CD4-positive, alpha-beta T cell treated with Interleukin-15 for 4 hours (primary cell): ENCODE measurements around the gene CPED1.
"Not testable (repeated sequence)": the region's sequence is repeated elsewhere in the genome, so short reads cannot be mapped to it uniquely, and the experiment has no call there.

Experiments used
- DNase-seq: peaks from one replicate; pipeline ENCODE4 v3.0.0-alpha.2; 2020; ENCODE audit warnings: low spot score

CPED1 gene

DNA sequence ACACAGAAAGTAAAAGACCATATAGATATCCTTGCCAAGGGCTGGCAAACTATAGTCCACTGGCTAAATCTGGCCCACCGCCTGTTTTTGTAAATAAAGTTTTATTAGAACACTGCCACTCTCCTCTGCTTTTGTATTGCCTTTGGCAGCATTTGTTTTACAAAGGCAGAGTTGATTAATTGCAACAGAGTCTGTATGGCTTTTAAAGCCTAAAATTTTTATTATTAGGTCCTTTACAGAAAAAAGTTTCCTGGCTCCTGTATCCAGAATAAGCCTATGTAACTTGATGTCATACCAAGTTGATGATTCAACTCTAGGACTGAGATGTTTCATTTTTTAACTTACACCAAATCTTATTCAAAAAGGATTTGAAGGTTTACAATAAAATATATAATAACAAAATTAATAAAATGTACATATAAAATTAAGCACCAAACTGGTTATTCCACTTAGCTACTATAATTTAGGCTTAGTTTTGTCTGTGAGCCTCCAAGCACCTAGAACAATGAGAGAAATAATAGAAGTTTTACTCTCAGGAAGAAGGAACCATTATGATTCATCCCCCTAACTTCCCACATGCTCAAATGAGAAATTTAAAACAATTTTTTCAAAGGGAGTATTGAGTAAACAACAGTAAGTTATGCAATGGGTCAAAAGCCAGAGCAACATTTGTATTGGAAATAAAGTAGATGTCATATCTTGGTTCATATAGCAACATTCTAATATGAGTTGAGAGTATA, 31.9 kb downstream of the CPED1 start:
- no peak for DNase-seq

DNA sequence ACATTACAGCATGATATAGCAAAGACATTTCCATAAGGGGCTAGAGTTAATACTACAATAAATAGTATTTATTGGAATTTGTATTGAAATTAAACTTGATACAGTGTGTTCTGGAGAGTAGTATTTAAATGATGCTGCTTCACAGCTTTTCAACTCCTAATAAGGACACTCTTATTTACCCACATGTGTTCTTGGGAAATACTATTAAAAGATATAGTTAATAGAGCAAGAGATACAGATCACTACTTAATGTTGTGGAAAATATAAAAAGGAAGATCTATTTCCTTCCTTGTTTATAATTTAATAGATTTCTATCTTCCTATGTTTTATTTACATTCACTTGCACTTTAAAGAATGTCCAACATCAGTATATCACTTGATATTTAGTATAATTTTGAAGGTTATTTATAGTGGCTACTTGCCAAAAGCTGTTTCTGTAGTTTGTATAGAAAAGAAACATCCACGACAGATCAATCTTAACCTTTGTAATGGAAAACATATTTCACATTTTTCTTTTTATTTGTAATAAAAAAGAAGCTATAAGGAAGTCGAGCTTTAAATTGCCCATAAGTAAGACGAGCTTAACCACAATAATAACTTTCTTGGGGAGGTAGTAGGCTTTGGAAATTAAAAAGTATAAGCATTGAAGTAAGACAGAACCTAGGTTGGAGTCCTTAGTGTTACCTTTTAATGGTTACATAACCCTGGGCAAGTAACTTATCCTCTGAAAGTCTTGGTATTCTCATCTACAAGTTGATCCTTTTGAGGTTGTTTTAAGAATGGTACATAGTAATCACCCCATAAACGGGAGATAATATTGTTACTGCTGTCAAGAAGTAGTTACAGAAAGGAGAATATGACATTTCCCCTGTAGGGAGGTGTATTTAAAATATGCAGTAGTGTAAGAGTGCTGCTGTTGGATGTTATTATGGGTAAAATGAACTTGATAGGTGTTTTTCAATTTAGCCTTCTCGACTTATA, 32.8 kb downstream of the CPED1 start:
- no peak for DNase-seq

DNA sequence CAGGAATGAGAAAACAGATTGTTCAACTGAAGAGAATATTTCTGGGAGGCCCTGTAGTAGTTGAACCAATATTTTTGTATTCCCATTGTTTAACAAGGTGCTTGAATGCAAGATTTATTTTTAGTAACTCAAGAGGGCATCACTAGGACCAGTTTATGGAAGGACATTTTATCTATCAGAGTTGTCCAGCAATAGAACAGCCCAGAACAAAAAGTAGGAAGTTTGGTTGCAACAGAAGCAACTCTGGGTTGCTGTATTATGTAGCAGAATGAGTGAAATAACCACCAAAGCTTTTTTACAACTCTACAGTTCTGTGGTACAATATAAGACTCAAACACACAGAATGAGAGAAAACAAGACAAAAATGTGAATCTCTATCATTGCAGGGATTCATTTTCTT, 34.7 kb downstream of the CPED1 start:
- no peak for DNase-seq

DNA sequence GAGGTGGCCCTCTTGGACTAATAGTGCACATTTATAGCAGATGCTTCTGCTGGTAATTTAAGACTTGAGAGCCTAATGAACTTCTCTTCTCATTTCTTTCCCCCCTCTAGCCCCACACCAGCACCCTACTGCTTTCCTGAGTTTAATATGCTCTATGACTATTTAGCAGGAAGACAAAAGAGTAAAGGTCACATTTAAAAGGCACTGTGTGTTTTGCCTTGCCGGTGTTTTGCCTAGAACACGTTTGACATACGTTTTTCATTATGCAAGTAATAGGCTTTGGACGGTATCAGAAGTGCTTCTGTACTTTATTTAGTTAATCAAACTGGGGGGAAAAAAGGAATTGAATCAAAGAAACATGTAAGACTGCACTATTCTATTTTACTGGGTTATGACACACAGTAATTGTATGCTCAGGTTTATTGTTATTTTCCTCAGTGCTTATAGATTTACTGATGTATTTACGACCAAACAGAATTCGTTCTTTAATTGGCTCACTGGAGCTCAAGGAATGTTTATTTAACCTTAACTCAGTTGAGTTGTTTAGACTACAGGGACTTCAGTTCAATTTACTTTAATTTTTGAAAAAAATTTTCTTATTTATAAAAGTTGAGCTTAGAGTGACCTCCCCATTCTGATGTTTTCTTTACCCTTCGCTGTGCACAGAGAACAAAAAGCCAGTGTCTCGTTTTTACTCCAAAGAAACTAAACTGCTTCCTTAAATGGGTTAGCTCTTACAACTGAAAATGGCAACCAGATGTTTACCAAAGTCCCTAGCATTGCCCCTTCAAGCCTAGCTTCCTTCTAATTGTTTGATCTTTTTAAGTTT, 35.4 kb downstream of the CPED1 start:
- no peak for DNase-seq

DNA sequence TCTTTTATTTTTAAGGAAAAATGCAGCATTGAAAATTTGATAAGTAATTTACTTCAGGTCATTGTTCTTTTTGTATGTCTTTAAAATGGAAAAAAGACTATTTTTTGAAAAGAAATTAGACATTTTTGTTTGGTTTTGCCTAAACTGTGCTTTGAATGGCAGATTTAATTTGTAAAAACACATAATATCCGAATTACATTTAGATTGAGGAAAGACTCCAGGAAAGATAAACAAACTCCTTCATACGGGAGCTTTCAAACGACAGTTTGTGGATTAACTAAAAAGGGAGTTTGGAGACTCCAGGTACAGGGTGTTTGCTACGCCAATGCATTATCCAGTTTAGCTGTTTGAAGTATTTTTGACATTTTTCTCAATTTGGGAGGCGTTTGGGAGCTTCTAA, 36.1 kb downstream of the CPED1 start:
- DNase-seq: no peak

DNA sequence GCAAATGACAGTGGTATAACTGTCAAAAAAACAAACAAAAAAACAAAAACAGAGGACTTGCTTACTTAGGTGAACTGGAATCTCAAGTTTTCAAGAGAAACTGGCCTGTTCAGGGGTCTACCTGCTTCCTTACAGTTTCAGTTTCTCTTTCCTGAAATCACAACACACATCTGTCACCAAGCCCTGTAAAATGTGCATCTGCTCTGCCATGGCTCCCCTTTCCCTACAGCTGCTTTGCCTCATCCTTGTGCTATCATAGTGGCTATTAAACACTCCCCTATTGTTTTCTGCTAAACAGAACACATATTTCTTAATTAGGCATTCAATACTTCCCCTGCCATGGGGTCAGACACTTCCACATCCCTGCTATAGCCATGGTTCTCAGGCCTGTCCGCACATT, 37.6 kb downstream of the CPED1 start:
- no peak for DNase-seq

DNA sequence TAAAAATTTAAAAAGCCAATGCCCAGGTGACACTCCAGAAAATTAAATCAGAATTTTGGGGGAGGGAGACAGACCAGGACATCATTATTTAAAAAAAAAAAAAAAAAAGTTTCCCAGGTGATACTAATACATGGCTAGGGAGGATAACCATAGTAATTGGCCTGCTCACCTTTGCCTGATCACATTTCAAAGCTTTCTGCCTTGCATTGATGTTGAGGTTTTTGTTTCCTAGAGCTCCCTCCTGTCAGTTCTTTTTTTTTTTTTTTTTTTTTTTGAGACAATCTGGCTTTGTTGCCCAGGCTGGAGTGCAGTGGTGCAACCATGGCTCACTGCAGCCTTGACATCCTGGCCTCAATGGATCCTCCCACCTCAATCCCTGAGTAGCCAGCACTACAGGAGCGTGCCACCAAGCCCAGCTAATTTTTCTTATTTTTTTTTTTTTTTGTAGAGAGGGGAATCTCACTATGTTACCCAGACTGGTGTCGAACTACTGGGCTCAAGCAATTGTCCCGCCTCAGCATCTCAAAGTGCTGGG, 38.1 kb downstream of the CPED1 start:
- no peak for DNase-seq

DNA sequence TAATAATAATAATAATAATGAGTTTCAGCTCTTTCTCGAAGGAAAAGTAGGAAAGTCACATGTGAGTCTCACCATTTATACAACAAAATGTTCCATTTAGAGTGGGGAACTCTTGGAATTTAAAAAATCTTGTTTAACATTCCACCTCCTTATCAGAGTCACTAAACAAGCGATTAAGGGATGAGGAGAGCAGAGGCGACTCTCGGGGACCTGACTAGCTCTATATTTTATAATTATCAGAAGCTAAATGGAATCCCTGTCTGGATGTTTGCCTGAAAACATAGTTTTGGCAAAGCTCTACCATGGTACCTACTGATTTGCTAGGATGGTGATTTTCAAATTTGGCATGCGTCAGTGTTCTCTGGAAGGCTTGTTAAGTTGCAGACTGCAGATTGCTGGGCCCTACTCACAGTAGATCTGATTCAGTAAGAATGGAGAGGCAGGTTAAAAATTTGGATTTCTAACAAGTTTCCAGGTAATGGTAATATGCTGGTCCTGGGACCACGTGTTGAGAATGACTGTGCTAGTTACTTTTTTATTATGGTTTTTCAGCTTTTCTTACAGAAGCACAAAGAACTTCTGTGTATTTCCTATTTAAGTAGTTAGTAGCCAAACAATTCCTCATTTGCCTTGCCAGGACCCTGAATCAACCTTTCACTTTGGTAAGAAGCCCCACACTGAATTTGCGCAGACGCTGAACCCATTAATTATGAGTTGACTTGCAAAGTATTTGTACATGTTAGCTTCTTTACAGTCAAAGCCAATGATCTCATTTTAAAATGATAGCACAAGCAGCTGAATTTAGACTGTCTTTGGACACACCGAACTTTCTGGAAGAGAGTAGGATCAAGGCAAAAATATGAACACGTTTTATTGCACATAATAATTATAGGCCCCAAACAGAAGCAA, 39.5 kb downstream of the CPED1 start:
- DNase-seq: no peak

DNA sequence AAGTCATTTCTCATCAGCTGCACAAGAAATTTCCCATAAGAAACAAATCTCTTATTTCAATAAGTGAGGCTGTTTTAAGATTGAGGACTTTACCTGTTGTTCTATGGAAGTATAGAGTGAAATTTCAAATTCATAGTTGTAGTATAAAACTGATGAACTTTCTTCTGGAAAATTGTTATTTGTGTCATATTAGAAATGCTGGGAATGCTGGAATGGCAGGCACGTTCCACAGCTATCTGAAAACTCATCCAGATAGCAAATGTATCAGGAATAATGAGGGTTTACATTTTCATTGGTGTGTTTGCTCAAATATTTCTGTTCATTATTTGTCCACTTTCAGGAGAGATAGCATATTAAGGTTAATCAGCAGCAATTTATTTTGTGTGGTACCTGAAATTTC, 40.8 kb downstream of the CPED1 start:
- DNase-seq: no peak

DNA sequence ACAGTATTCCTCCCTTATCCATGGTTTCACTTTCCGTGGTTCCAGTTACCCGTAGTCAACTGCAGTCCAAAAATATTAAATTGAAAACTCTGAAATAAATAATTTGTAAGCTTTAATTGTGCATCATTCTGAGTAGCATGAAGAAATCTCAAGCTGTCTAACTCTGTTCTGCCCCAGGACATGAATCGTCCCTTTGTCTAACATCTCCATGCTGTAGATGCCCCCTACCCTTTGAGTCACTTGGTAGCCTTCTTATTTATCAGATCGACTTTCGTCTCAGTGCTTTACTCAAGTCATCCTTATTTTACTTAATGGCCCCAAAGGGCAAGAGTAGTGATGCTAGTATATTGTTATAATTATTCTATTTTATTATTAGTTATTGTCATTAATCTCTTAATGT, 41.8 kb downstream of the CPED1 start:
- no peak for DNase-seq

DNA sequence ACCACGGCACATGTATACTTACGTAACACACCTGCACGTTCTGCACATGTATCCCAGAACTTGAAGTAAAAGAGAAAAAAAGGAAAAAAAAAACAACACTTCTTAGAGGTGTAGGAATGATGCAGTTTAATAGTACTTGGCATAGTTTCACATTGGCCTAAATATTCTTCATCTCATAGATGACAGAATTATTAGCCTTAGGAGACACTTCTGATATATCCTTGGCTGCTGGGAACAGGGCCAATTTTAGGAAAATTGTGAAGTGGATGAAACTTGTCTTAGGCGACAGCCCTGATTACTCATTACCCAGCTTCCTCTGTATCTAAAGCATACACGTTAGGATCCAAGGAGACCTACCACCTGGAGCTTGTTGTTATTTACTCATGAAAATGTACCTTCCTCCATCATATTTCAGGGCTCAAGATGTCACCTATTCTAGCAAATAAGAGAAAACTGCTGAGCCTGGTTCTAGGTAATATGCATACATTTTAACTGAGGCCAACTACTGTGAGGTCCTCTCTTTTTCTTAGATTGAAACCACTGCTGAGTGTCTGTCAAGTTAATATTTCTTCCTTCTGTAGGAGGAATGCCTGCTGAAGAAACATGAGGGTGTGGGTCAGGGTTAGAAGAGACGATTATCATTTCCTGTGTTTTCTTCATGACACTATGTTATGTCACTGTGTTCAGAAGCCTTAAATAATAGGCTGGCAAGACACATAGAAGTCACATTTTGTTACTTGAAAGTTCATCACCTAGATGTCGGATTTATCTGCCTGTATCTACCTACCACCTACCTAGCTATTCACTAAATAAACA, 44.3 kb downstream of the CPED1 start:
- DNase-seq: no peak

DNA sequence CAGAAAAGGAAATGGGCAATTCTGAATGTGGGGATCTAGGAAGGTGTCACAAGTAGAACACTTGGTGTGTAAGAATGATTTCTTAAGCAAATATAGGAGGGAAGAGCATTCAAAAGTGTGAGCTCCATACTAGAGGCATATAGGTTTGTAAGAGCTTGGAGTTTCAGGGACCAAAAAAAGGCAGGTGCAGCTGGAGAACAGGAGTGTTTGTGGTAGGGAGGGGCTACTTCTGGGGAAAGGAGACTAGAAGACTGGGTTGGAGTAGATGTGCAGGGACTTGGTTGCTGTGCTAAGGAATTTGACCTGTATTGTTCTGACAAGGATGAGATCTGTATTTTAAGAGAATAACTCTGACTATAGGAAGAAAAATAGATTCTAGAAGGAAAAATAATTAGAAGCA, 46.4 kb downstream of the CPED1 start:
- no peak for DNase-seq

DNA sequence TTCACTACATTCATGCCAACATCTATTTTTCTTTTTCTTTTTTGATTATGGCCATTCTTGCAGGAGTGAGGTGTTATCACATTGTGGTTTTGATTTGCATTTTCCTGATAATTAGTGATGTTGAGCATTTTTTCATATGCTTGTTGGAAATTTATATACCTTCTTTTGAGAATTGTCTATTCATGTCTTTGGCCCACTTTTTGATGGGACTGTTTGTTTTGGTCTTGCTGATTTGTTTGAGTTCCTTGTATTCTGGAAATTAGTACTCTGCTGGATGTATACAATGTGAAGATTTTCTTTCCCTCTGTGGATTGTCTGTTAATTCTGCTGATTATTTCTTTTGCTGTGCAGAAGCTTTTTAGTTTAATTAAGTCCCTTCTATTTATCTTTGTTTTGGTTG, 48.3 kb downstream of the CPED1 start:
- DNase-seq: not testable (repeated sequence)

DNA sequence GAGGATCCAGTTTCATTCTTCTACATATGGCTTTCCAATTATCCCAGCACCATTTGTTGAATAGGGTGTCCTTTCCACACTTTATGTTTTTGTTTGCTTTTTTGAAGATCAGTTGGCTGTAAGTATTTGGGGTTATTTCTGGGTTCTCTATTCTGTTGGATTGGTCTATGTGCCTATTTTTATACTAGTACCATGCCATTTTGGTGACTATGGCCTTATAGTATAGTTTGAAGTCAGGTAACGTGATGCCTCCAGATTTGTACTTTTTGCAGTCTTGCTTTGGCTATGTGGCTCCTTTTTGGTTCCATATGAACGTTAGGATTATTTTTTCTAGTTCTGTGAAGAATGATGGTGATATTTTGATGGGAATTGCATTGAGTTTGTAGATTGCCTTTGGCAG, 48.8 kb downstream of the CPED1 start:
- DNase-seq: not testable (repeated sequence)

DNA sequence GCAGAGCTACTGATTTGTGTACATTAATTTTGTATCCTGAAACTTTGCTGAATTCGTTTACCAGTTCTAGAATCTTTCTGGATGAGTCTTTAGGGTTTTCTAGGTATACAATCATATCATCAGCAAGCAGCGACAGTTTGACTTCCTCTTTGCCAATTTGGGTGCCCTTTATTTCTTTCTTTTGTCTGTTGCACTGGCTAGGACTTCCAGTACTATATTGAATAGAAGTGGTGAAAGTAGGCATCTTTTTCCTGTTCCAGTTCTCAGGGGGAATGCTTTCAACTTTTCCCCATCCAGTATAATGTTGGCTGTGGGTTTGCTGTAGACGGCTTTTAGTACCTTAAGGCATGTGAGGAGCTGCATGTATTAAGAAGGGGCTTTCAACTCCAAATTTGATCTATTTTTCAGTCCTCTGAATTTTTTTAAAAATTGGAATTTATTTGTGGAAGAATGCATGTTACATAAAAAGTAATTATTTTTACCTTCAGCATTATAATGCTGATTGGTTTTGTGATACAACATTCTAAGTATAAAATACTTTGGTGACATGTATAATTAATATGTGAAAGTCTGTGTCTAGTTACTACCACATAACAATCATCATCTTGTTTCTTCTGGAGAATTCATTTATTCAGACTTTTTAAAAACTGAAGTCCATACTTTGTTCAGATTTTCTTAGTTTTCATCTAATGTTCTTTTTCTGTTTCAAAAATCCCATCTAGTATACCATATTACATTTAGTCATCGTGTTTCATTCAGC, 49.6 kb downstream of the CPED1 start:
- DNase-seq: no peak

DNA sequence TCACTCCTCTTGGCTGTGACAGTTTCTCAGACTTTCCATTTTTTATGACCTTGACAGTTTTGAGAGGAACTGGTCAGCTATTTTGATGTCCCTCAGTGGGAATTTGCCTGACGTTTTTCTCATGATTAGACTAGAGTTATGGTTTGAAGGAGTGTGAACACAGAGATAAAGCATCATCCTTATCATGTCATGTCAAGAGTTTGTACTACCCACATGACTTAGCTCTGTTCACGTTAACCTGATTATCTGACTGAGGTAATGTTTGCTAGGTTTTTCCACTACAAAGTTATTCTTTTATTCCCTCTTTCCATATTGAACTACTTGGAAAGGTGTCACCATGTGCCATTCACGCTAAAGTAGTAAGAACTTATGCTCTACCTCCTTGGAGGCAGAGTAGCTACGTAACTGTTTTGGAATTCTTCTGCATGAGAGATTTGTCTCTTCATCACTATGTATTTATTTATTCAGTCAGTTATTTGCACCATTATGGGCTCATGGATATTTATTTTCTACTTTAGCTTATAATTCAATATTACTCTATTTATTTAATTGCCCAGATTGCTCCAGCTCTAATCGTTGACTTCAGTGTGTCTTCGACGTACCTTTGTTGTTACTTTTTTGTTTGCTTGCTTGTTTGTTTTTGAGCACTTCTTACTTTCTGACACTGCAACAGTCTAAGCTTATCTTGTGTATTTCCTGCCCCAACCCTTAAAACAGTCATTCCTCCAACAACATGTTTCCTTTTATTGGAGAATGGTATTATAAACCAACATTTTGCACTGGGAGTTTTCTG, 50.4 kb downstream of the CPED1 start:
- no peak for DNase-seq

DNA sequence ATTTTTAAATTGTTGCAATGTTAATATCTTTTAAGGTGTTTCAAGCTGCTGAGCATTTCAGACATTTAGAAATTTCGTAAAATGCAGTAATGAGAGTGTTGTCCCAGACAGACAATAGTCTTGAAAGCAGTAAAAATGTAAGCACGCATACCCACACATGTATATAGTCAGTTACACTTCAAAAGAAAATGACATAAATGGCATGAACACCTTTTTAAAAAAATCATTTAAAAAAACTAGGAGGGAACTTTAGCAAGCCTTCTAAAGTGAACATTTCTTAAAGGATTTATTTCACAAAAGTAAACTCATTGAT, 51.0 kb downstream of the CPED1 start:
- DNase-seq: no peak

DNA sequence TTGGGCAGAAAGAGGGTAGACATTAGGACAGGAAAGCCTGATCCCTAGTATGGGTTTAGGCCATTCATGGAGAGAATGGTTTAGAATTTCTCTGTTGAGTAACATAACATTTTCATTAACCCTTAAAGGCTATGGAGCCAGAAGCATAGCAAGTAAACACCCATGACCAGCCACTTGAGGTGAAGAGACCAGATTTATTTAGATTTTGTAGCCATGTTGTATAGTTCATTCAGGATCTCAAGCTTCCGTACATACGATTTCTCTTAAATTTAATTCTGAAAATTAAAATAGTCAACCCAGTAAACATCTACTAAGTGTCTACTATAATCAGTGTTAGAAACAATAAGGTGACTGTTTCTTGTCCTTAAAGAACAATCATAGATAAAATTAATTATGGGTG, 51.5 kb downstream of the CPED1 start:
- DNase-seq: no peak
